HepG2 (cell line): ENCODE results near the gene CSNK1A1.

ENCODE experiments used
- ZNF263 ChIP-seq: sonication (generic); formaldehyde crosslinking; IDR thresholded peaks from 2 replicates; pipeline ENCODE4 v1.4.0; 2020; ENCODE audit warnings: missing genetic modification reagents
- TF ChIP-seq, protein P1 (sequence below): sonication (generic); formaldehyde crosslinking; IDR thresholded peaks from 2 replicates; pipeline ENCODE4 v1.8.0; 2022; ENCODE audit warnings: low read depth, missing genetic modification reagents

DNA sequence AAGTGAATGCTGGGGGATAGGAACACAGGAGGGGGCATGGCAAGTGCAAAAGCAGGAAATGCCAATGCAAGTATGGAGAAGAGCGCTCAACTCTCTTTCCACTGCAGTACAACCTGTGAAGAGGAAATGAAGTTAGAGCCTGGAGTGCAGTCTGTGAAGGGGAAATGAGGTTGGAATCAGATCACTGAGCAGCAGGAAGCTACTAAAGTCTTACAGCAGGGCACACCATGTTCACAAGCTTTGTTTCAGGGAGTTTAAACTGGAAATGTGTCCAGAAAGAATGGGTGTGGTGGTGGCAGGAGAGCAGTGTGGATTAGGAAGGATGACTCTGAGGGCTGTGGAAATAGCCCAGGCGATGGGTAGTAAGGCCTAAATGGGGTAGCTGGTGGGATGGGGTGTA, 45.5 kb upstream of the CSNK1A1 start:
- no peak for TF ChIP-seq ZNF263 (CRISPR knock-in tag)
- TF ChIP-seq, protein P1, sequence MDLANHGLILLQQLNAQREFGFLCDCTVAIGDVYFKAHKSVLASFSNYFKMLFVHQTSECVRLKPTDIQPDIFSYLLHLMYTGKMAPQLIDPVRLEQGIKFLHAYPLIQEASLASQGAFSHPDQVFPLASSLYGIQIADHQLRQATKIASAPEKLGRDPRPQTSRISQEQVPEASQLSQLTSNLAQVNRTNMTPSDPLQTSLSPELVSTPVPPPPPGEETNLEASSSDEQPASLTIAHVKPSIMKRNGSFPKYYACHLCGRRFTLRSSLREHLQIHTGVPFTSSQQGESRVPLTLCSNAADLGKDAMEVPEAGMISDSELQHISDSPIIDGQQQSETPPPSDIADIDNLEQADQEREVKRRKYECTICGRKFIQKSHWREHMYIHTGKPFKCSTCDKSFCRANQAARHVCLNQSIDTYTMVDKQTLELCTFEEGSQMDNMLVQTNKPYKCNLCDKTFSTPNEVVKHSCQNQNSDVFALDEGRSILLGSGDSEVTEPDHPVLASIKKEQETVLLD (CRISPR knock-in tag): no peak
